Measurements from ENCODE around the gene C4BPB. TPM values are rescaled to one million over a fixed set of nuclear protein-coding genes. Genes with fewer than 3 reads are reported as not detected.

The C4BPB gene
- total and polyA plus RNA-seq, 2 of the 13 experiments (the other 11 are each of a cell fraction or from before 2014, with no cell fraction given): 155 to 266 TPM

DNA sequence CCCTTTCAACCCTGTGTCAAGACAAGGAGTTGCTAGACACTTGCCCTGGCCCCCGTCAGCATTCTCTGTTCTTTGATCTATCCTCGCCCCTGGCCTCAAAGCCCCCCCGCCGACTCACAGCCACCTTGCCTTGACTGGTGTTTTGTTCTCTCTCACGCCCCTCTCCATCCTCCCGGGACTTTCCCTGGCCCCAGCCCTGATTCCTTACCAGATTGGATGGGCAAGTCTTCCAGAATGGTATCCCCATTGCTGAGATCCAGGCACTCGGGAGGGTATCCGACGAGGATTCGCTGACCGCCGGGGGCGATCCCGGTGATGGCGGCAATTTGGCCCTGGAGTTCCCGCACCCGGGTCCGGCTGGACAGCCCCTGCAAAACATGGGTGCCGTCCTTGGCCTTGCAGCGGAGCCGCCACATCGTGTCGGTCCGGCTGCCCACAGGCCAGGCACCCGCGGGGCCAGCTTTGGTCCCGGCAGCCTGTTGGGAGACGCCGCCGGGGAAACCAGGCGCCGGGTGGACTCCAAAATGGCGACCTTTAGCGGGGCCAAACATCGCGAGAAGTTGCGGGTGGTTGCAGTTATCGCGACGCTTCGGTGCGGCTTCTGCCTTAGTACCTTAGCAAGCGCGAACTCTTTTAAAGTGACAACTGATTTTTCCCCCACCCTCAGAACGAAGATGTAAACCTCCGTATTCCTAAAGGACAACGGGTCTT is 38.0 kb upstream of the C4BPB start (continued):
- TF ChIP-seq, protein P1, sequence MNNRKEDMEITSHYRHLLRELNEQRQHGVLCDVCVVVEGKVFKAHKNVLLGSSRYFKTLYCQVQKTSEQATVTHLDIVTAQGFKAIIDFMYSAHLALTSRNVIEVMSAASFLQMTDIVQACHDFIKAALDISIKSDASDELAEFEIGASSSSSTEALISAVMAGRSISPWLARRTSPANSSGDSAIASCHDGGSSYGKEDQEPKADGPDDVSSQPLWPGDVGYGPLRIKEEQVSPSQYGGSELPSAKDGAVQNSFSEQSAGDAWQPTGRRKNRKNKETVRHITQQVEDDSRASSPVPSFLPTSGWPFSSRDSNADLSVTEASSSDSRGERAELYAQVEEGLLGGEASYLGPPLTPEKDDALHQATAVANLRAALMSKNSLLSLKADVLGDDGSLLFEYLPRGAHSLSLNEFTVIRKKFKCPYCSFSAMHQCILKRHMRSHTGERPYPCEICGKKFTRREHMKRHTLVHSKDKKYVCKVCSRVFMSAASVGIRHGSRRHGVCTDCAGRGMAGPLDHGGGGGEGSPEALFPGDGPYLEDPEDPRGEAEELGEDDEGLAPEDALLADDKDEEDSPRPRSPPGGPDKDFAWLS (CRISPR knock-in tag; IDR thresholded peaks at IDR 0.05; ENCODE audit: borderline replicate concordance): no peak
- TF ChIP-seq ATF7-NPFF (CRISPR knock-in tag; IDR thresholded peaks at IDR 0.05; ENCODE audit: low read depth) (peak; percentile 48; the same call in 1 of the 2 replicates), KLF13 (CRISPR knock-in tag; IDR thresholded peaks at IDR 0.05) (no peak), NBN (conservative IDR thresholded peaks at IDR 0.05) (no peak), SAFB2 (CRISPR knock-in tag; IDR thresholded peaks at IDR 0.05; ENCODE audit: borderline replicate concordance, low read depth) (peak; percentile 74; the same call in 1 of the 2 replicates), ZNF160 (CRISPR knock-in tag; IDR thresholded peaks at IDR 0.05) (no peak), AGO2 (optimal IDR thresholded peaks at IDR 0.05; ENCODE audit: low read depth, low read length) (peak; percentile 85), RBM22 (optimal IDR thresholded peaks at IDR 0.05; ENCODE audit: low read length) (no peak), ZNF33A (CRISPR knock-in tag; IDR thresholded peaks at IDR 0.05; ENCODE audit: borderline replicate concordance) (0 out of 2 replicates have a peak, but pooled peaks have one; percentile 24), ZNF616 (CRISPR knock-in tag; IDR thresholded peaks at IDR 0.05; ENCODE audit: low read depth) (no peak), MZF1 (CRISPR knock-in tag; IDR thresholded peaks at IDR 0.05; ENCODE audit: borderline replicate concordance) (no peak)
- TF ChIP-seq, protein P2, sequence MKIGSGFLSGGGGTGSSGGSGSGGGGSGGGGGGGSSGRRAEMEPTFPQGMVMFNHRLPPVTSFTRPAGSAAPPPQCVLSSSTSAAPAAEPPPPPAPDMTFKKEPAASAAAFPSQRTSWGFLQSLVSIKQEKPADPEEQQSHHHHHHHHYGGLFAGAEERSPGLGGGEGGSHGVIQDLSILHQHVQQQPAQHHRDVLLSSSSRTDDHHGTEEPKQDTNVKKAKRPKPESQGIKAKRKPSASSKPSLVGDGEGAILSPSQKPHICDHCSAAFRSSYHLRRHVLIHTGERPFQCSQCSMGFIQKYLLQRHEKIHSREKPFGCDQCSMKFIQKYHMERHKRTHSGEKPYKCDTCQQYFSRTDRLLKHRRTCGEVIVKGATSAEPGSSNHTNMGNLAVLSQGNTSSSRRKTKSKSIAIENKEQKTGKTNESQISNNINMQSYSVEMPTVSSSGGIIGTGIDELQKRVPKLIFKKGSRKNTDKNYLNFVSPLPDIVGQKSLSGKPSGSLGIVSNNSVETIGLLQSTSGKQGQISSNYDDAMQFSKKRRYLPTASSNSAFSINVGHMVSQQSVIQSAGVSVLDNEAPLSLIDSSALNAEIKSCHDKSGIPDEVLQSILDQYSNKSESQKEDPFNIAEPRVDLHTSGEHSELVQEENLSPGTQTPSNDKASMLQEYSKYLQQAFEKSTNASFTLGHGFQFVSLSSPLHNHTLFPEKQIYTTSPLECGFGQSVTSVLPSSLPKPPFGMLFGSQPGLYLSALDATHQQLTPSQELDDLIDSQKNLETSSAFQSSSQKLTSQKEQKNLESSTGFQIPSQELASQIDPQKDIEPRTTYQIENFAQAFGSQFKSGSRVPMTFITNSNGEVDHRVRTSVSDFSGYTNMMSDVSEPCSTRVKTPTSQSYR (CRISPR knock-in tag; IDR thresholded peaks at IDR 0.05; ENCODE audit: borderline replicate concordance): no peak
- TF ChIP-seq, protein P3, sequence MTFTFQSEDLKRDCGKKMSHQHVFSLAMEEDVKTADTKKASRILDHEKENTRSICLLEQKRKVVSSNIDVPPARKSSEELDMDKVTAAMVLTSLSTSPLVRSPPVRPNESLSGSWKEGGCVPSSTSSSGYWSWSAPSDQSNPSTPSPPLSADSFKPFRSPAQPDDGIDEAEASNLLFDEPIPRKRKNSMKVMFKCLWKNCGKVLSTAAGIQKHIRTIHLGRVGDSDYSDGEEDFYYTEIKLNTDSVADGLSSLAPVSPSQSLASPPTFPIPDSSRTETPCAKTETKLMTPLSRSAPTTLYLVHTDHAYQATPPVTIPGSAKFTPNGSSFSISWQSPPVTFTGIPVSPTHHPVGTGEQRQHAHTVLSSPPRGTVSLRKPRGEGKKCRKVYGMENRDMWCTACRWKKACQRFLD (CRISPR knock-in tag; IDR thresholded peaks at IDR 0.05; ENCODE audit: borderline replicate concordance): peak; percentile 59; the same call in 1 of the 2 replicates
- TF ChIP-seq, protein P4, sequence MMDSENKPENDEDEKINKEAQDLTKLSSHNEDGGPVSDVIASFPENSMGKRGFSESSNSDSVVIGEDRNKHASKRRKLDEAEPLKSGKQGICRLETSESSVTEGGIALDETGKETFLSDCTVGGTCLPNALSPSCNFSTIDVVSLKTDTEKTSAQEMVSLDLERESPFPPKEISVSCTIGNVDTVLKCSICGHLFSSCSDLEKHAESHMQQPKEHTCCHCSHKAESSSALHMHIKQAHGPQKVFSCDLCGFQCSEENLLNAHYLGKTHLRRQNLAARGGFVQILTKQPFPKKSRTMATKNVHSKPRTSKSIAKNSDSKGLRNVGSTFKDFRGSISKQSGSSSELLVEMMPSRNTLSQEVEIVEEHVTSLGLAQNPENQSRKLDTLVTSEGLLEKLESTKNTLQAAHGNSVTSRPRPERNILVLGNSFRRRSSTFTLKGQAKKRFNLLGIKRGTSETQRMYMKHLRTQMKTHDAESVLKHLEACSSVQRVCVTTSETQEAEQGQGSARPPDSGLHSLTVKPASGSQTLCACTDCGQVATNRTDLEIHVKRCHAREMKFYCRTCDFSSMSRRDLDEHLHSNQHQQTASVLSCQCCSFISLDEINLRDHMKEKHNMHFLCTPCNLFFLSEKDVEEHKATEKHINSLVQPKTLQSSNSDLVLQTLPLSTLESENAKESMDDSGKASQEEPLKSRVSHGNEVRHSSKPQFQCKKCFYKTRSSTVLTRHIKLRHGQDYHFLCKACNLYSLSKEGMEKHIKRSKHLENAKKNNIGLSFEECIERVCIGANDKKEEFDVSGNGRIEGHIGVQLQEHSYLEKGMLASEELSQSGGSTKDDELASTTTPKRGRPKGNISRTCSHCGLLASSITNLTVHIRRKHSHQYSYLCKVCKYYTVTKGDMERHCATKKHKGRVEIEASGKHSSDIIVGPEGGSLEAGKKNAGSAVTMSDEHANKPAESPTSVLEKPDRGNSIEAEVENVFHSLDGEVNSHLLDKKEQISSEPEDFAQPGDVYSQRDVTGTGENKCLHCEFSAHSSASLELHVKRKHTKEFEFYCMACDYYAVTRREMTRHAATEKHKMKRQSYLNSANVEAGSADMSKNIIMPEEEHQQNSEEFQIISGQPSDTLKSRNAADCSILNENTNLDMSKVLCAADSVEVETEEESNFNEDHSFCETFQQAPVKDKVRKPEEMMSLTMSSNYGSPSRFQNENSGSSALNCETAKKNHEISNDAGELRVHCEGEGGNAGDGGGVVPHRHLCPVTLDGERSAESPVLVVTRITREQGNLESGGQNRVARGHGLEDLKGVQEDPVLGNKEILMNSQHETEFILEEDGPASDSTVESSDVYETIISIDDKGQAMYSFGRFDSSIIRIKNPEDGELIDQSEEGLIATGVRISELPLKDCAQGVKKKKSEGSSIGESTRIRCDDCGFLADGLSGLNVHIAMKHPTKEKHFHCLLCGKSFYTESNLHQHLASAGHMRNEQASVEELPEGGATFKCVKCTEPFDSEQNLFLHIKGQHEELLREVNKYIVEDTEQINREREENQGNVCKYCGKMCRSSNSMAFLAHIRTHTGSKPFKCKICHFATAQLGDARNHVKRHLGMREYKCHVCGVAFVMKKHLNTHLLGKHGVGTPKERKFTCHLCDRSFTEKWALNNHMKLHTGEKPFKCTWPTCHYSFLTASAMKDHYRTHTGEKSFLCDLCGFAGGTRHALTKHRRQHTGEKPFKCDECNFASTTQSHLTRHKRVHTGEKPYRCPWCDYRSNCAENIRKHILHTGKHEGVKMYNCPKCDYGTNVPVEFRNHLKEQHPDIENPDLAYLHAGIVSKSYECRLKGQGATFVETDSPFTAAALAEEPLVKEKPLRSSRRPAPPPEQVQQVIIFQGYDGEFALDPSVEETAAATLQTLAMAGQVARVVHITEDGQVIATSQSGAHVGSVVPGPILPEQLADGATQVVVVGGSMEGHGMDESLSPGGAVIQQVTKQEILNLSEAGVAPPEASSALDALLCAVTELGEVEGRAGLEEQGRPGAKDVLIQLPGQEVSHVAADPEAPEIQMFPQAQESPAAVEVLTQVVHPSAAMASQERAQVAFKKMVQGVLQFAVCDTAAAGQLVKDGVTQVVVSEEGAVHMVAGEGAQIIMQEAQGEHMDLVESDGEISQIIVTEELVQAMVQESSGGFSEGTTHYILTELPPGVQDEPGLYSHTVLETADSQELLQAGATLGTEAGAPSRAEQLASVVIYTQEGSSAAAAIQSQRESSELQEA (CRISPR knock-in tag; IDR thresholded peaks at IDR 0.05; ENCODE audit: not compliant biosample characterization): peak; percentile 67
